IPS-18a (cell line): ENCODE results near the gene ETNK1.

Source experiments
- H3K27ac ChIP-seq: one replicate; pipeline ENCODE4 v1.5.1; 2013; ENCODE audit warnings: low read length
- H3K27me3 ChIP-seq: one replicate; pipeline ENCODE4 v1.6.1; 2013; ENCODE audit warnings: mild to moderate bottlenecking, low read length; ENCODE audit not compliant: control insufficient read depth, insufficient read depth
- H3K36me3 ChIP-seq: one replicate; pipeline ENCODE4 v1.6.1; 2013; ENCODE audit warnings: low read depth, low read length; ENCODE audit not compliant: control insufficient read depth
- H3K4me1 ChIP-seq: one replicate; pipeline ENCODE4 v1.6.1; 2013; ENCODE audit warnings: low read depth, low read length; ENCODE audit not compliant: control insufficient read depth
- H3K4me3 ChIP-seq: one replicate; pipeline ENCODE4 v1.5.1; 2013; ENCODE audit warnings: low read length
- H3K9ac ChIP-seq: one replicate; pipeline ENCODE4 v1.6.1; 2013; ENCODE audit warnings: mild to moderate bottlenecking, low read length, moderate library complexity
- H3K9me3 ChIP-seq: one replicate; pipeline ENCODE4 v1.6.1; 2013; ENCODE audit warnings: low read depth, low read length; ENCODE audit not compliant: control insufficient read depth

The ETNK1 gene

GRCh38 chr12:22635812-22636211 lies 10.8 kb downstream of the ETNK1 start:
- no peaks in the 10 kb centered on the region for H3K27me3 ChIP-seq
- no peak overlapping the region for H3K27ac ChIP-seq
- no peak overlapping the region for H3K9ac ChIP-seq
- peaks cover 8% of the 10 kb centered on the region for H3K36me3 ChIP-seq
- H3K4me3 ChIP-seq, result no peak overlapping the region
- H3K9me3 ChIP-seq, result no peaks in the 10 kb centered on the region
- peaks cover 8% of the 10 kb centered on the region for H3K4me1 ChIP-seq

- H3K27me3 ChIP-seq, result no peaks in the 10 kb centered on the region
- no peaks in the 10 kb centered on the region for H3K9me3 ChIP-seq
- no peak overlapping the region for H3K27ac ChIP-seq
- peaks cover 4% of the 10 kb centered on the region for H3K36me3 ChIP-seq
- H3K4me1 ChIP-seq, result peaks cover 3% of the 10 kb centered on the region
- H3K4me3 ChIP-seq, result no peak overlapping the region
- H3K9ac ChIP-seq, result no peak overlapping the region
Observed at GRCh38 chr12:22640851-22641250, 15.9 kb downstream of the ETNK1 start.

GRCh38 chr12:22641353-22642053 lies 16.5 kb downstream of the ETNK1 start:
- H3K27ac ChIP-seq, result no peak overlapping the region

GRCh38 chr12:22648668-22649067 lies 23.7 kb downstream of the ETNK1 start:
- H3K36me3 ChIP-seq, result peaks cover 11% of the 10 kb centered on the region

More at GRCh38 chr12:22641353-22642053, 16.5 kb downstream of the ETNK1 start:
- no peak overlapping the region for H3K9ac ChIP-seq
- no peaks in the 10 kb centered on the region for H3K4me1 ChIP-seq
- H3K4me3 ChIP-seq, result no peak overlapping the region
- H3K9me3 ChIP-seq, result no peaks in the 10 kb centered on the region
- H3K36me3 ChIP-seq, result peaks cover 7% of the 10 kb centered on the region
- no peaks in the 10 kb centered on the region for H3K27me3 ChIP-seq

GRCh38 chr12:22653075-22653474 lies 28.1 kb downstream of the ETNK1 start:
- no peaks in the 10 kb centered on the region for H3K27me3 ChIP-seq
- H3K9me3 ChIP-seq, result no peaks in the 10 kb centered on the region
- no peak overlapping the region for H3K4me3 ChIP-seq
- no peak overlapping the region for H3K9ac ChIP-seq
- no peak overlapping the region for H3K27ac ChIP-seq
- H3K36me3 ChIP-seq, result peaks cover 4% of the 10 kb centered on the region
- peaks cover 23% of the 10 kb centered on the region for H3K4me1 ChIP-seq

More at GRCh38 chr12:22648668-22649067, 23.7 kb downstream of the ETNK1 start:
- no peak overlapping the region for H3K27ac ChIP-seq
- no peak overlapping the region for H3K4me3 ChIP-seq
- no peaks in the 10 kb centered on the region for H3K9me3 ChIP-seq
- H3K4me1 ChIP-seq, result peaks cover 23% of the 10 kb centered on the region
- no peaks in the 10 kb centered on the region for H3K27me3 ChIP-seq
- H3K9ac ChIP-seq, result no peak overlapping the region

- Histone ChIP-seq H3K36me3 (peaks cover 1% of the 10 kb centered on the region), H3K4me1 (peaks cover 23% of the 10 kb centered on the region), H3K9me3 (no peaks in the 10 kb centered on the region), H3K4me3 (no peak overlapping the region), H3K9ac (no peak overlapping the region), H3K27ac (no peak overlapping the region), H3K27me3 (no peaks in the 10 kb centered on the region)
Observed at GRCh38 chr12:22653791-22654190, 28.8 kb downstream of the ETNK1 start.

GRCh38 chr12:22656376-22656775 lies 31.4 kb downstream of the ETNK1 start:
- no peaks in the 10 kb centered on the region for H3K9me3 ChIP-seq
- H3K36me3 ChIP-seq, result peaks cover 13% of the 10 kb centered on the region
- no peak overlapping the region for H3K9ac ChIP-seq
- H3K27me3 ChIP-seq, result no peaks in the 10 kb centered on the region
- no peak overlapping the region for H3K27ac ChIP-seq
- peaks cover 13% of the 10 kb centered on the region for H3K4me1 ChIP-seq
- H3K4me3 ChIP-seq, result no peak overlapping the region

GRCh38 chr12:22656831-22657230 lies 31.9 kb downstream of the ETNK1 start:
- Histone ChIP-seq H3K27me3 (no peaks in the 10 kb centered on the region), H3K9ac (no peak overlapping the region), H3K4me1 (peaks cover 12% of the 10 kb centered on the region), H3K9me3 (no peaks in the 10 kb centered on the region), H3K4me3 (no peak overlapping the region), H3K27ac (no peak overlapping the region), H3K36me3 (peaks cover 16% of the 10 kb centered on the region)

GRCh38 chr12:22657538-22657937 lies 32.6 kb downstream of the ETNK1 start:
- H3K36me3 ChIP-seq, result peaks cover 16% of the 10 kb centered on the region
- no peaks in the 10 kb centered on the region for H3K27me3 ChIP-seq
- no peaks in the 10 kb centered on the region for H3K9me3 ChIP-seq
- no peak overlapping the region for H3K27ac ChIP-seq
- H3K9ac ChIP-seq, result no peak overlapping the region
- H3K4me1 ChIP-seq, result peaks cover 7% of the 10 kb centered on the region
- no peak overlapping the region for H3K4me3 ChIP-seq

- no peaks in the 10 kb centered on the region for H3K27me3 ChIP-seq
- no peak overlapping the region for H3K9ac ChIP-seq
- no peaks in the 10 kb centered on the region for H3K4me1 ChIP-seq
- no peak overlapping the region for H3K4me3 ChIP-seq
- H3K36me3 ChIP-seq, result peaks cover 16% of the 10 kb centered on the region
- H3K9me3 ChIP-seq, result no peaks in the 10 kb centered on the region
- H3K27ac ChIP-seq, result no peak overlapping the region
Observed at GRCh38 chr12:22658214-22658613, 33.2 kb downstream of the ETNK1 start.

GRCh38 chr12:22662356-22662755 lies 37.4 kb downstream of the ETNK1 start:
- peaks cover 27% of the 10 kb centered on the region for H3K36me3 ChIP-seq
- H3K27me3 ChIP-seq, result no peaks in the 10 kb centered on the region
- no peak overlapping the region for H3K4me3 ChIP-seq
- no peaks in the 10 kb centered on the region for H3K9me3 ChIP-seq
- H3K4me1 ChIP-seq, result no peaks in the 10 kb centered on the region
- H3K27ac ChIP-seq, result no peak overlapping the region
- H3K9ac ChIP-seq, result no peak overlapping the region

GRCh38 chr12:22665476-22665875 lies 40.5 kb downstream of the ETNK1 start:
- no peak overlapping the region for H3K27ac ChIP-seq
- peaks cover 23% of the 10 kb centered on the region for H3K36me3 ChIP-seq
- H3K27me3 ChIP-seq, result no peaks in the 10 kb centered on the region
- H3K4me3 ChIP-seq, result no peak overlapping the region
- no peak overlapping the region for H3K9ac ChIP-seq
- H3K9me3 ChIP-seq, result no peaks in the 10 kb centered on the region
- no peaks in the 10 kb centered on the region for H3K4me1 ChIP-seq
